ENCODE data around the gene GAMT. TPM values are rescaled to one million over a fixed set of nuclear protein-coding genes. Genes with fewer than 3 reads are reported as not detected.

GAMT gene
- total RNA-seq, 4 donors from 2014 or later, result 33.8 to 72.0 (median 46.0) TPM

DNA sequence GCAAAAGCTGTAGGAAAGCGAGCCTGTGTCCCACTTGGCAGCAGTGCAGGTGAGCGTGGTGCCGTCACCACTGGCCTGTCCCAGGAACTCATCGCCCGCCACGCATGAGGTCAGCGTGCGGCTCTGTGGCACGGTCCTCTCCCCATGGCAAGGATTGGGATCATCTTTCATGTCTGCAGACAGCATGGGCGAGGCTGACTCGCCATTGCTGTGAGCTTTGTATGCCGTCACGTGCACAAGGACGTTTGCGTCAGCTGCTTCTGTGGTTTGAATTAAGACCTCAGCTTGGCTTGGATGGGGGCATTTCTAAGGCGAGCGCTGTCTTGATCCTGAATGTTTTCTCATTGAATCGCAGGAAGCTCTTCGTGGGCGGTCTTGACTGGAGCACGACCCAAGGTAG is 15.8 kb upstream of the GAMT start:
- no peak for TF ChIP-seq POLR2A (IDR thresholded peaks at IDR 0.05)
- TF ChIP-seq, protein P1, sequence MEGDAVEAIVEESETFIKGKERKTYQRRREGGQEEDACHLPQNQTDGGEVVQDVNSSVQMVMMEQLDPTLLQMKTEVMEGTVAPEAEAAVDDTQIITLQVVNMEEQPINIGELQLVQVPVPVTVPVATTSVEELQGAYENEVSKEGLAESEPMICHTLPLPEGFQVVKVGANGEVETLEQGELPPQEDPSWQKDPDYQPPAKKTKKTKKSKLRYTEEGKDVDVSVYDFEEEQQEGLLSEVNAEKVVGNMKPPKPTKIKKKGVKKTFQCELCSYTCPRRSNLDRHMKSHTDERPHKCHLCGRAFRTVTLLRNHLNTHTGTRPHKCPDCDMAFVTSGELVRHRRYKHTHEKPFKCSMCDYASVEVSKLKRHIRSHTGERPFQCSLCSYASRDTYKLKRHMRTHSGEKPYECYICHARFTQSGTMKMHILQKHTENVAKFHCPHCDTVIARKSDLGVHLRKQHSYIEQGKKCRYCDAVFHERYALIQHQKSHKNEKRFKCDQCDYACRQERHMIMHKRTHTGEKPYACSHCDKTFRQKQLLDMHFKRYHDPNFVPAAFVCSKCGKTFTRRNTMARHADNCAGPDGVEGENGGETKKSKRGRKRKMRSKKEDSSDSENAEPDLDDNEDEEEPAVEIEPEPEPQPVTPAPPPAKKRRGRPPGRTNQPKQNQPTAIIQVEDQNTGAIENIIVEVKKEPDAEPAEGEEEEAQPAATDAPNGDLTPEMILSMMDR (IDR thresholded peaks at IDR 0.05), result no peak
- no peak overlapping the region for H3K4me3 ChIP-seq (ENCODE audit: low read depth, poor library complexity, severe bottlenecking)
- no peak for DNase-seq (ENCODE audit: low spot score in 2 of 2)
- intact Hi-C loops (cut with DNase I; ENCODE audit: low total_unique reads), result no loop called here
- 54 to 58% methylated on average over 21 of the region's 21 CpGs for WGBS, 2 donors

DNA sequence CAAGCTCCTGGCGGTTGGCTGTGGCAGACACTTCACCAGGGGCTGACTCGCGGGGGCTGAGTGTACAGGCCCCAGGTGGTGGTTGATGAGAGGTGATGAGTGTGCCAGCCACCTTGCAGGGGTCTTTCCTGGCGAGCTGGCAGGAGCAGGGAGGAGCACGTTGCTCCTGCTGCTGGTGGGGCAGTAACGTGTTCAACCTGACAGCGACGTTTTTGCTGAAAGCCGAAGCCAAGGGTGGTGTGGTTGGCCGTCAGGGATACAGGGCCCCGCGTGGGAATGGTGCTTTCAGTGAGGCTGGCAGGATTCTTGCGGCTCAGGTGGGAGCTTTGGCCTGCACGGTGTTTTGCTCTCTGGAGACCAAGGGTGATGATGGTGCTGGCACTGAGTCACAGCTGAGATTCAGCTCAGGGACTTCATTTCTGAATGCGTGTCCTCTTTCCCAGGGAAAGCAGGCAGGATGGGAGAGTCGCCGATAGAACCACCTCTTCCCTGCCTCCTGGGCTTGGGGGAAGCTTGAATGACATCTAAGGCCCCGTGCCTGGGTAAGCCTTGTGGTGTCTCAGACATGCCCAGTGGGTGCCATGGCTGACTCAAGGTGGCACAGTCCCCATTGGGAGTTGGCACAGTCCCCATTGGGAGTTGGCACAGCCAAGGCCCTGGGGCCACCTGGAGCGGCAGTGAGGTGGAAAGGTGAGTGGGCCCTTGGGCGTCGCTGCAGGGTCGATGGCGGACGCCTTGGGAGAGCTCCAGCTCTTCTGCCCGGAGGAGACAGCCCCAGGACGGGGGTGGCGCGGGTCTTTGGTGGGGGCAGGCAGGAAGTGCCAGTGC is 14.9 kb upstream of the GAMT start:
- no peak overlapping the region for H3K4me3 ChIP-seq (ENCODE audit: low read depth, poor library complexity, severe bottlenecking)
- no peak for DNase-seq (ENCODE audit: low spot score in 2 of 2)
- TF ChIP-seq, protein P1 (IDR thresholded peaks at IDR 0.05), result no peak
- no peak for TF ChIP-seq POLR2A (IDR thresholded peaks at IDR 0.05)
- 48 to 51% methylated on average over 25 to 28 of the region's 28 CpGs for WGBS, 2 donors
- intact Hi-C loops (cut with DNase I; ENCODE audit: low total_unique reads), result no loop called here

DNA sequence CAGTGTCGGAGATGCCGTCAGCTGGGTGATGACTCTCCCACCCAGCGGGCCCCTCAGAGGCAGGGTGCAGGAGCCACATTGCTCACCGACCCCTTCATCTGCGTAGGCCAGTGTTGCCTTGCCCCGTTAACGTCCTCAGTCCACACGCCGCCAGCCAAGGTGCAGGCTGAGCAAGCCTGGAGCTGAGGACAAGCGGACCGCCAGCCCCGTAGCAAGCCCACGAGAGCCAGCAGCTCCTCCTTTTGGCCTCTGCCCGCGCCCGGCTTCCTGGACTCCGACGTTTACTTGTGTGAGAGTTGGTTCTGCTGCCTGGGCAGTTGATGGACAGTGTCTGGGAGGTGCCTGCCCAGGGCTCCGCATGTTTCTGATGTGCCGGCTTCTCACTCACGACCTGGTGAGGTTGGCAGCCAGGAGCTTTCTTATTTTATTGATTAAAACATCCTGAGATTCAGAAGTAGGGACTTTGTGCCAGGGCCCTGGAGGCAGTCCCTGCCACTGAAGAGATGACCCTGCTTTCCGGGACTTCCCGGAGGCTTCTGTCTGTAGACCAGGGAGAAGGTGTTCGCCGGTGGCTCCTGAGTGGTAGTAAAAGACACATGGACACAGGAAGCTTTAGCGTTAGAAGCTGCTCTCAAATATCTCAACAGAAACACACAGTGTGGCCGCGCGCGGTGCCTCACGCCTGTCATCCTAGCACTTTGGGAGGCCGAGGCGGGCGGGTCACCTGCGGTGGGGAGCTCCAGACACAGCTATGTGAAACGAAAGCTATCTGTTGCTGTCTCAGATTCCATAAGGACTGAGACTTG is 11.9 kb upstream of the GAMT start:
- H3K4me3 ChIP-seq (ENCODE audit: low read depth, poor library complexity, severe bottlenecking), result no peak overlapping the region
- no peak for TF ChIP-seq POLR2A (IDR thresholded peaks at IDR 0.05)
- TF ChIP-seq, protein P1 (IDR thresholded peaks at IDR 0.05), result no peak
- DNase-seq (ENCODE audit: low spot score in 2 of 2), result no peak
- WGBS, 2 donors, result 79 to 85% methylated on average over 36 of the region's 36 CpGs
- intact Hi-C loops (cut with DNase I; ENCODE audit: low total_unique reads), result no loop called here

DNA sequence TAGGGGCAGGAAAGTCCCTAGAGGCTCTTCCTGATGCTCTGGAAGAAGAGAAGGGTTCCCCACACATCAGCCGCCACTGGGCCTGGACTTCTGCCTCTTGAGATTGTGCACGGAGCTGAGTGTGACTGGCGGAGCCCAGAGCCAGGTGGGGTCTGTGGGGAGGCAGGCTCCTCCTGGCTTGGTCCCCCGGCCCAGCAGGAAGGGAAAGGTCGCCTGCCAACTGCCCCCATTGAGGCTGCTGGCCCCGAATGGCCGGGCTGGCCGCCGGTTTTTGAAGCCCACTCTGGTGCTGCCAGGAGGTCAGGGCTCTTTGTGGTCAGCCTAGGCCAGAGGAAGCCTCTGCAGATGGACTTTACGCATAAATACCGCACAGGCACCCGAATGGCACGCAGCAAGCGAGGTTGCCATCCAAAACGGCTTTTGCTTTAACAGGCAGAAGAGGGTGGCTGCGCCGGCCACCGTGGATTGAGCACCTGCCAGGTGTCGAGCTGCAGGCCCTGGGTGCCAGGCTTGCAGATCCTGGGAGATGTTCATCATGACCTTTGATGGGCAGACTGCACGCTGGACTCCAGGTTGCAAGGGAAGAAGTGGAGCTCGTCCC is 11.1 kb upstream of the GAMT start:
- WGBS, 2 donors, result 72 to 75% methylated on average over 12 to 19 of the region's 21 CpGs
- H3K4me3 ChIP-seq (ENCODE audit: low read depth, poor library complexity, severe bottlenecking), result no peak overlapping the region
- no peak for DNase-seq (ENCODE audit: low spot score in 2 of 2)
- TF ChIP-seq POLR2A (IDR thresholded peaks at IDR 0.05), result no peak
- TF ChIP-seq, protein P1 (IDR thresholded peaks at IDR 0.05), result no peak
- intact Hi-C loops (cut with DNase I; ENCODE audit: low total_unique reads), result no loop called here

DNA sequence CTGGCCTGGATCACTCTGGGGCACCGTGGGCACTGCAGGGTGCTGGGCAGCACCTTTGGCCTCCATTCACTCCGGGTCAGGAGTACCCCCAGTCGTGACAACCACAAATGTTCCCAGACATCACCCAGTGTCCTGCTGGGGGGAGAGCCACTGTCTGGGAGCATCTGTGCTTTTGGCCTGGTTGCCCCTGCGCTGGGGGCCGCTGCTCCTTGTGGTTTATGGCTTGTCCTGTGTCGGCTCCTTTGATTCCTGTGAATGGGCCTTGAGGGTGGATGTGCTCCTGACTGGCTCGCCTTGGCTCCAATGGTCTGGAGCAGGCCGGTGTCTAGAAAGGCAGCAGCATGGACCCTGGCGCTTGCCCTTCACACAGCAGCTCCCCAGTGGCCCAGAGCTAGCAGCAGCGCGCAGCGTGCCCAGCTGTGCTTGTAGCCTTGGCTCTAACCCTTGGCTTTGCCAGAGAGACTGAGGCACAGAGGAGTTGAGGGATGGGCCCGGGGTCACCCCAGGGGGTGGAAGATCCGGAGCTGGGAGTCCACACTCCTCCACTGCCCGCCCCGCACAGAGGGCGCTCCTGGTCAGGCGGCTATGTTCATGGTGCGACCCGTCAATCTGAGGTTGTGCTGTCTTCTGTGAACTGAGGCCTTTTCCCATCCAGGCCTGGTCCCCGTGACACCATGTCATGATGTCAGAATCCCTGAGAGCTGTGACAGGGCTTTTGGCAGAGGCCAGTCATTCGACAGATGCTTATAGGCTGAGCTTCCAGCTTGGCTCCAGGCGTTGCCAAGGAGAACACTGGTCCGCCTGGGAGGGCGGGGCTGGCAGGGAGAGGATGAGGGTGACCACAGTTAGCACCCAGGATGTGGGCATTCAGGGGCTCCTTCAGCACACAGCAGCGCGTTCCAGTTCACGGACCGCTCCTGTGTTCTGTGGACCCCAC is 10.2 kb upstream of the GAMT start:
- intact Hi-C loops (cut with DNase I; ENCODE audit: low total_unique reads), result no loop called here

More for the DNA sequence above, 10.2 kb upstream of the GAMT start:
- TF ChIP-seq, protein P1 (IDR thresholded peaks at IDR 0.05), result no peak
- TF ChIP-seq POLR2A (IDR thresholded peaks at IDR 0.05), result no peak
- WGBS, 2 donors, result 55 to 63% methylated on average over 27 of the region's 29 CpGs
- H3K4me3 ChIP-seq (ENCODE audit: low read depth, poor library complexity, severe bottlenecking), result no peak overlapping the region
- no peak for DNase-seq (ENCODE audit: low spot score in 2 of 2)
